CD4-positive, alpha-beta memory T cell (primary cell): ENCODE data around the gene CCDC192. TPM values are rescaled to one million over a fixed set of nuclear protein-coding genes. Genes with fewer than 3 reads are reported as not detected.

Experiments used
- CTCF ChIA-PET: fragments of 350-600 bp; sonication (Branson Sonifier 250); formaldehyde crosslinking; loops from one replicate; lab custom pipeline; 2021; ENCODE audit warnings: inconsistent platforms; ENCODE audit not compliant: partially characterized antibody; lab: Charles Lee
- POLR2A ChIA-PET: fragments of 350-600 bp; sonication (Branson Sonifier 250); formaldehyde crosslinking; loops from one replicate; lab custom pipeline; 2021; ENCODE audit not compliant: partially characterized antibody; lab: Charles Lee
- DNase-seq, 5 donors: peaks; one replicate each; pipeline versions ENCODE4 v3.0.0 to v3.0.0-alpha.2; 2020 to 2022; ENCODE audit warnings: mixed read lengths in 1 of 5
- H3K27ac ChIP-seq: one replicate; pipeline ENCODE4 v1.7.0; 2013; ENCODE audit warnings: low read depth, low read length
- H3K27me3 ChIP-seq: 2 replicates; pipeline ENCODE4 v1.7.0; 2013; ENCODE audit warnings: mild to moderate bottlenecking, low read length, moderate library complexity; ENCODE audit not compliant: insufficient read depth
- H3K36me3 ChIP-seq: 2 replicates; pipeline ENCODE4 v1.7.0; 2013; ENCODE audit warnings: mild to moderate bottlenecking, low read length, moderate library complexity; ENCODE audit not compliant: insufficient read depth
- H3K4me1 ChIP-seq: 2 replicates; pipeline ENCODE4 v1.7.0; 2013; ENCODE audit warnings: mild to moderate bottlenecking, low read length, moderate library complexity; ENCODE audit not compliant: insufficient read depth
- H3K4me3 ChIP-seq, 2 donors: one replicate each; pipeline ENCODE4 v1.7.0; 2013; ENCODE audit warnings: low read length in 2 of 2, mild to moderate bottlenecking in 1 of 2
- H3K9me3 ChIP-seq, 2 donors: one replicate each; pipeline ENCODE4 v1.7.0; 2013; ENCODE audit warnings: low read length in 2 of 2, control low read depth in 1 of 2; ENCODE audit not compliant: control insufficient read depth in 1 of 2
- H3K27ac Mint-ChIP-seq, 7 donors: one replicate each; pipeline ENCODE4 v1.8.0; 2020 to 2021; ENCODE audit warnings: mixed read lengths in 7 of 7, mild to moderate bottlenecking in 6 of 7, inconsistent platforms in 3 of 7, moderate library complexity in 3 of 7
- H3K27me3 Mint-ChIP-seq, 2 donors: one replicate each; pipeline ENCODE4 v1.8.0; 2020 to 2021; ENCODE audit warnings: mixed read lengths in 2 of 2
- H3K36me3 Mint-ChIP-seq, 2 donors: one replicate each; pipeline ENCODE4 v1.8.0; 2020 to 2021; ENCODE audit warnings: mixed read lengths in 2 of 2, inconsistent platforms in 1 of 2, mild to moderate bottlenecking in 1 of 2
- H3K4me1 Mint-ChIP-seq, 4 donors: one replicate each; pipeline ENCODE4 v1.8.0; 2020 to 2021; ENCODE audit warnings: mixed read lengths in 4 of 4, mild to moderate bottlenecking in 1 of 4
- H3K4me3 Mint-ChIP-seq, 8 donors: one replicate each; pipeline ENCODE4 v1.8.0; 2020 to 2021; ENCODE audit warnings: mixed read lengths in 8 of 8, mild to moderate bottlenecking in 7 of 8, moderate library complexity in 6 of 8, inconsistent platforms in 3 of 8
- H3K9me3 Mint-ChIP-seq, 8 donors: one replicate each; pipeline ENCODE4 v1.8.0; 2020 to 2021; ENCODE audit warnings: mixed read lengths in 8 of 8, mild to moderate bottlenecking in 5 of 8, inconsistent platforms in 3 of 8, moderate library complexity in 1 of 8
- intact Hi-C: fragments of 100-400 bp; cut with micrococcal nuclease; formaldehyde crosslinking; loops from one replicate; pipeline ENCODE4 v1.15.1; 2023
- polyA plus RNA-seq, 2 donors: library from polyadenylated mRNA; unstranded; fragments of 300-500 nt; fragmentation: Illumina TruSeq; gene quantifications; one replicate each; pipeline ENCODE4 v1.2.3, GENCODE V29; 2021
- total RNA-seq, 2 experiments: library from RNA; stranded (reverse); gene quantifications; one replicate each; pipeline ENCODE4 v1.2.3, GENCODE V29; 2021

CCDC192 gene
- total and polyA plus RNA-seq, 4 experiments from 2014 or later: not detected

DNA sequence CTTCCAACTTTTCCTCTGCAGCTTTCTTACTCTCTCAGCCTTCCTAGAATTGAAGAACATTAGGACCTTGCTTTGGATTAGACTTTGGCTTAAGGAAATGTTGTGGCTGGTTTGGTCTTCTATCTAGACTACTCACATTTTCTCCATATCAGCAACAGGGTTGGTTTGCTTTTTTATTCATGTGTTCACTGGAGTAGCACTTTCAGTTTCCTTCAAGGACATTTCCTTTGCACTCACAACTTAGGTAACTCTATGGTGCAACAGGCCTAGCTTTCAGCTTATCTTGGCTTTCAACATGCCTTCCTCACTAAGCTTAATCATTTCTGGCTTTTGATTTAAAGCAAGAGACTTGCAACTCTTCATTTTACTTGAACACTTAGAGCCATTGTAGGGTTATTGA lies 153.1 kb downstream of the CCDC192 start:
- ChIA-PET POLR2A (no interaction called here), CTCF (no interaction called here)

DNA sequence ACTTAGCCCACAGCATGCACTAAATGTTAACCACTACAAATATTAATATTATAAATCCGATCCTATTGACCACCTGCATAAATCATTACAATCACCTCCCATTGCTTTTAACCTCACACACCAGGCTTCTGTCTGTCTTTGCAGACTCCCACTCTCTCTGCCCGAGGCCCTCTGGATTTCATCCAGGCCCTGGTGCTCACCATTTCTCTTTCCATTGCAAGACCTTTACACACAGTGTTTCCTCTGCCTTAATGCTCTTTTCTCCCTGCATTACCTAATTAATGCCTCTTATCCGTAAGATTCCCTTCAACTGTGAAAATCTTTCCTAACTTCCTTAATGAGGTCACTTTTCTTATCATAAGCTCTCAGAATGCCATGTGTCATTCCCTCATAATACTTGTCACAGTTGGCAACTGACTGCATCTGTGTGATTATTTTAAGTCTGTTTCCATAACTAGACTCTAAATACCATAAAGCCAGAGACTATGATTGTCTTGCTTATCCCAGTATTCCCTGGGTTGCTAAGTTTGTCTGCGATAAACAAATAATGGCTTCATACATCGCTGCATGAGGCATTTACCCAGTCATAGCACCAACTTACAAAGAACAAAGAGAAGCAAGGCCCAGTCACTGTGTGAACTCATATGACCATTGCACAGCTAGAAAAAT lies 155.1 kb downstream of the CCDC192 start:
- ChIA-PET POLR2A (no interaction called here), CTCF (no interaction called here)
- H3K27me3 ChIP-seq: no peaks in the 10 kb centered on the region
- no peaks in the 10 kb centered on the region for H3K4me1 Mint-ChIP-seq
- no peak for DNase-seq
- H3K4me1 ChIP-seq: no peaks in the 10 kb centered on the region
- no peaks in the 10 kb centered on the region for H3K36me3 ChIP-seq
- no peak overlapping the region for H3K27ac ChIP-seq
- intact Hi-C loops: no loop called here
- H3K4me3 Mint-ChIP-seq: peak overlapping the region in 1 of 8 donors; percentile 3
- no peak overlapping the region for H3K4me3 ChIP-seq
- H3K27me3 Mint-ChIP-seq: peaks cover 0 to 2% of the 10 kb centered on the region in 2 donors
- H3K27ac Mint-ChIP-seq: no peak overlapping the region
- no peaks in the 10 kb centered on the region for H3K36me3 Mint-ChIP-seq
- no peaks in the 10 kb centered on the region for H3K9me3 ChIP-seq
- H3K9me3 Mint-ChIP-seq: peaks cover 0 to 2% (median 0%) of the 10 kb centered on the region in 8 donors

More for the DNA sequence above, 153.1 kb downstream of the CCDC192 start:
- H3K9me3 ChIP-seq: no peaks in the 10 kb centered on the region
- H3K4me1 ChIP-seq: no peaks in the 10 kb centered on the region
- Mint-ChIP-seq H3K4me1 (no peaks in the 10 kb centered on the region), H3K4me3 (no peak overlapping the region), H3K27ac (no peak overlapping the region), H3K36me3 (no peaks in the 10 kb centered on the region), H3K9me3 (peaks cover 0 to 2% (median 0%) of the 10 kb centered on the region in 8 donors), H3K27me3 (peaks cover 0 to 2% of the 10 kb centered on the region in 2 donors)
- no peaks in the 10 kb centered on the region for H3K36me3 ChIP-seq
- no peak overlapping the region for H3K4me3 ChIP-seq
- H3K27me3 ChIP-seq: no peaks in the 10 kb centered on the region
- no peak overlapping the region for H3K27ac ChIP-seq
- intact Hi-C loops: no loop called here
- DNase-seq: no peak

DNA sequence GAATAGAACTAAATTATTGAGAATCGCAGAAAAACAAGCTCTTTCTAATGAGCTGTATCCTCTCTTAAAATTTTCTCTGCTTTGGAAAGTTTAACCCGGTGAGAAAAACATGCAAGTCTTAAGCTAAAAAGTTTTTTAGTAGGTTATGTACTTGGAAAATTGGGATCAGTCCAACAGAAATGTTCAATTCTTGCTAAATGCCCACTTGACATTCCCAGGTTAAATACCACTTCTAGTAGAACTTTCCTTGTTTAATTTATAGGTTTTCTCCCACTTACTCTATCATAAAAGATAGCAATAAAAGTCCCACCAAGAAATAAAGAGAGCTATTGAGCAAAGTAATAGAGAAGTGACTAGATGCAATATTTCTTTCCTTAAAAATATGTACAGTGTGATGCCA lies 157.1 kb downstream of the CCDC192 start:
- Histone ChIP-seq H3K36me3 (no peaks in the 10 kb centered on the region), H3K4me3 (no peak overlapping the region), H3K9me3 (no peaks in the 10 kb centered on the region), H3K4me1 (no peaks in the 10 kb centered on the region), H3K27ac (no peak overlapping the region), H3K27me3 (no peaks in the 10 kb centered on the region)
- intact Hi-C loops: no loop called here
- H3K9me3 Mint-ChIP-seq: peaks cover 0 to 1% (median 0%) of the 10 kb centered on the region in 8 donors
- H3K4me1 Mint-ChIP-seq: no peaks in the 10 kb centered on the region
- ChIA-PET CTCF (interaction anchor here (1.1 kb wide), 1 partner anchor 46 kb away, joined by 4 read pairs; no protein-coding TSS in a partner anchor), POLR2A (no interaction called here)
- no peak overlapping the region for H3K27ac Mint-ChIP-seq
- DNase-seq: no peak
- no peak overlapping the region for H3K4me3 Mint-ChIP-seq
- H3K36me3 Mint-ChIP-seq: no peaks in the 10 kb centered on the region
- peaks cover 0 to 2% of the 10 kb centered on the region in 2 donors for H3K27me3 Mint-ChIP-seq

- Histone ChIP-seq H3K4me3 (no peak overlapping the region), H3K27ac (no peak overlapping the region), H3K36me3 (no peaks in the 10 kb centered on the region), H3K4me1 (no peaks in the 10 kb centered on the region), H3K27me3 (no peaks in the 10 kb centered on the region), H3K9me3 (no peaks in the 10 kb centered on the region)
- intact Hi-C loops: no loop called here
- no peak overlapping the region for H3K4me3 Mint-ChIP-seq
- peaks cover 2 to 4% of the 10 kb centered on the region in 2 donors for H3K27me3 Mint-ChIP-seq
- no peaks in the 10 kb centered on the region for H3K9me3 Mint-ChIP-seq
- no peaks in the 10 kb centered on the region for H3K36me3 Mint-ChIP-seq
- ChIA-PET CTCF (no interaction called here), POLR2A (no interaction called here)
- H3K27ac Mint-ChIP-seq: no peak overlapping the region
- no peaks in the 10 kb centered on the region for H3K4me1 Mint-ChIP-seq
- DNase-seq: no peak
Measured at GRCh38 chr5:127863161-127863560, 160.0 kb downstream of the CCDC192 start.

GRCh38 chr5:127863610-127864395 lies 160.6 kb downstream of the CCDC192 start:
- DNase-seq: no peak
- Histone ChIP-seq H3K9me3 (no peaks in the 10 kb centered on the region), H3K27ac (no peak overlapping the region), H3K4me1 (no peaks in the 10 kb centered on the region), H3K36me3 (no peaks in the 10 kb centered on the region), H3K27me3 (no peaks in the 10 kb centered on the region), H3K4me3 (no peak overlapping the region)
- H3K27me3 Mint-ChIP-seq: peaks cover 2 to 4% of the 10 kb centered on the region in 2 donors
- POLR2A ChIA-PET: no interaction called here
- intact Hi-C loops: no loop called here
- no peak overlapping the region for H3K27ac Mint-ChIP-seq
- H3K9me3 Mint-ChIP-seq: no peaks in the 10 kb centered on the region
- H3K4me3 Mint-ChIP-seq: no peak overlapping the region
- no peaks in the 10 kb centered on the region for H3K36me3 Mint-ChIP-seq
- CTCF ChIA-PET: no interaction called here
- no peaks in the 10 kb centered on the region for H3K4me1 Mint-ChIP-seq

DNA sequence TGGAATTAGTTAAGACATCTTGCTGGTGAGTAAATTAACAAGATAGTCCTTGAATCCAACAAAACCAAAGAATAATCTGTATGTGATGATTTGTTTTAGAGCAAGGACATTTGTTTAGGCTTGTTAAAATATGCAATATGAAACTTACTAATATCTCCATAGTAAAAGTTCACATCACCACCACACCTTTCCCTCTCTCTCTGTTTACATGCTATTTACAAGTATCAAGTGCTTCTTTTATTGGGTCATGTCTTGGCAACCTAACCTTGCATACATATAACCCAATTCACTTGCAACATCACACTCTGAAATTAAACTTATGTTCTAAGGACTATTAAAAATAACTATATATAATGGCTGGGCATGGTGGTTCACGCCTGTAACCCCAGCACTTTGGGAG lies 161.3 kb downstream of the CCDC192 start:
- H3K27me3 ChIP-seq: no peaks in the 10 kb centered on the region
- ChIA-PET CTCF (no interaction called here), POLR2A (no interaction called here)
- H3K4me1 ChIP-seq: no peaks in the 10 kb centered on the region
- H3K27ac Mint-ChIP-seq: no peak overlapping the region
- H3K36me3 Mint-ChIP-seq: no peaks in the 10 kb centered on the region
- H3K4me3 ChIP-seq: no peak overlapping the region
- intact Hi-C loops: no loop called here
- no peak overlapping the region for H3K4me3 Mint-ChIP-seq
- no peaks in the 10 kb centered on the region for H3K36me3 ChIP-seq
- H3K9me3 Mint-ChIP-seq: no peaks in the 10 kb centered on the region
- H3K27me3 Mint-ChIP-seq: peaks cover 2 to 4% of the 10 kb centered on the region in 2 donors
- H3K4me1 Mint-ChIP-seq: no peaks in the 10 kb centered on the region
- DNase-seq: no peak
- H3K27ac ChIP-seq: no peak overlapping the region
- H3K9me3 ChIP-seq: no peaks in the 10 kb centered on the region

GRCh38 chr5:127865273-127865672 lies 162.1 kb downstream of the CCDC192 start:
- Mint-ChIP-seq H3K4me1 (no peaks in the 10 kb centered on the region), H3K4me3 (no peak overlapping the region), H3K9me3 (no peaks in the 10 kb centered on the region), H3K27ac (no peak overlapping the region), H3K27me3 (peaks cover 1 to 2% of the 10 kb centered on the region in 2 donors), H3K36me3 (no peaks in the 10 kb centered on the region)
- ChIA-PET POLR2A (no interaction called here), CTCF (interaction anchor here (1.5 kb wide), 1 partner anchor 336 kb away, joined by 4 read pairs; no protein-coding TSS in a partner anchor)
- H3K9me3 ChIP-seq: no peaks in the 10 kb centered on the region
- H3K4me1 ChIP-seq: no peaks in the 10 kb centered on the region
- no peak overlapping the region for H3K27ac ChIP-seq
- intact Hi-C loops: no loop called here
- DNase-seq: no peak
- no peaks in the 10 kb centered on the region for H3K36me3 ChIP-seq
- no peaks in the 10 kb centered on the region for H3K27me3 ChIP-seq
- no peak overlapping the region for H3K4me3 ChIP-seq
